ENCODE measurements around the gene UCP2. TPM values are rescaled to one million over a fixed set of nuclear protein-coding genes. Genes with fewer than 3 reads are reported as not detected.

UCP2 gene
- total and polyA plus RNA-seq, 3 donors from 2014 or later, result 20.6 to 52.3 (median 40.8) TPM

DNA sequence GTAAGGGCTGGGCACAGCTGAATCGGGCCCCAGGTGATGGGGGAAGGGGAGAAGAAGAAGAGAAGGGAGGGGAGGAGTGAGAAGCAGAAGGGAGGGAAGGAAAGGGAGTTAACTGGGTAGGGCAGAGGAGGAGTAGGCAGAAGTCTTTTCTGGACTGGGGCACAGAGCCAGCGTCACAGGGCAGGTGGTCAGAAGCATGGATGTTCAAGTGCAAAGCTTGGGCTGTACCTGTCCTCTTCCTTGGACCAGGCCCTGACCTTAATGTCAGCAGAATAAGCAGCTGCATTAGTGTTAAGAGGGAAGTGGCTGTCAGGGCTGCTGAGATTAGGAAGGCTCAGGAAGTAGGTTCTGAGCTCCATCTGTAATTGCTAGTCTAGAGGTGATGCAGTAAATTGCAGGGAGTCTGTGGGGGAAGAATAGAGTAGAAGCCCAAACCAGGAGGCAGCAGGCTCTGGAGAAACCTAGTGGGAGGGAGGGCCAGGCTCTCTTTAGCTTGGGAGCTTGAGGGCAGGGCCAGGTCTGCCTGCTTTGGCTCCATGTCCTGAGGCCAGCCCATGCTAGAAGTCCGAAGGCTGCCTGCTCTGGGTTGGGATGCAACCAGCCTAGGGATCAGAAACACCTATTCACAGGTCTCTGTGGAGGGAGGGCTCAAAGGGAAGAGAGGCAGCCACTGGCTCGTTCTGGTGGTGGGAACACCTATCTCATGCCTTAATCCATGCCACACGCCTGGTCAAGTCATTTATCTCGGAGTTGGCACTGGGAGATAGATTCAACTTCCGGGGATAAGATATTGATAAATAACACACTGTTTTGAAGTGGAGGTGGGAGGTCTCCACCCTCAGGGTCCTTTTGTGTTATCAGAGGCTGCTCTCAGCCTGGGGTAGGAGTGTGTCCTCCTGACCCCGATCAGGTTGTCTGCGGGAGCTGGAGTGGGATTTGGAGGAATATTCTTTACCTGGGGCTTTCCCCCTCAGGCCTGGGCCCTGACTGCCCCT lies 28.0 kb upstream of the UCP2 start:
- Histone ChIP-seq H3K4me3 (no peak overlapping the region), H3K36me3 (ENCODE audit: low read depth, missing control alignments) (no peaks in the 10 kb centered on the region), H3K27me3 (no peaks in the 10 kb centered on the region), H3K9me3 (no peaks in the 10 kb centered on the region), H3K27ac (no peak overlapping the region), H3K4me1 (no peaks in the 10 kb centered on the region)
- intact Hi-C loops (cut with DNase I; ENCODE audit: low total_unique reads), result no loop called here
- WGBS, 2 donors, result 88 to 95% methylated on average over 9 of the region's 9 CpGs
- DNase-seq, result no peak
- TF ChIP-seq CTCF (IDR thresholded peaks at IDR 0.05), result no peak
- no peak for TF ChIP-seq POLR2A (IDR thresholded peaks at IDR 0.05)

DNA sequence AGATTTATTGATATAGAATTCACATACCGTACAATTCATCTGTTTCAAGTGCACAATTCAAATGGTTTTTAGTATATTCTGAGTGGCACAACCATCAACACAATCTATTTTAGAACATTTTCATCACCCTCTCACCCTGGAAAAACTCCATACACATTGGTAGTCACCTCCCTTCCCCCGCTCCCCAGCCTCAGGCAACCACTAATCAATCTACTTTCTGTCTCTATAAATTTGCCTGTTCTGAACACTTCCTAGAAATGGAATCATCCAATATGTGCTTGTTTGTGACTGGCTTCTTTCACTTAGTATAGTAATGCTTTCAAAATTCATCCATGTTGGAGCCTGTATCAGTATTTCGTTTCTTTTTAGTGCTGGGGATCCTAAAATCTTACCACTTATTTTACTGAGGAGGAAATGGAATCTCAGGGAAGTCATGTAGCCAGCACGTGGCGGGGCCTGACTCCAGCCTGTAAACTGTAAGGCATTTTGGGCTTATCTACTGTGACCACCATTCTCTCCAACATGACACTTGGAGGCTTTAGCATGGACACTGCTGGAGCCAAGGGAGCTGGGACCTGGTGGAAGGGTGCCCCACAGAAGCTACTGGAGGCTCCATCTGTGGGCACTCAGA lies 27.1 kb upstream of the UCP2 start:
- 85 to 91% methylated on average over 5 of the region's 5 CpGs for WGBS, 2 donors
- H3K36me3 ChIP-seq (ENCODE audit: low read depth, missing control alignments), result no peaks in the 10 kb centered on the region
- H3K4me3 ChIP-seq, result no peak overlapping the region
- H3K27ac ChIP-seq, result no peak overlapping the region
- no peak for DNase-seq
- intact Hi-C loops (cut with DNase I; ENCODE audit: low total_unique reads), result no loop called here
- TF ChIP-seq CTCF (IDR thresholded peaks at IDR 0.05) (no peak), POLR2A (IDR thresholded peaks at IDR 0.05) (no peak)
- H3K27me3 ChIP-seq, result no peaks in the 10 kb centered on the region
- H3K9me3 ChIP-seq, result no peaks in the 10 kb centered on the region
- H3K4me1 ChIP-seq, result no peaks in the 10 kb centered on the region

DNA sequence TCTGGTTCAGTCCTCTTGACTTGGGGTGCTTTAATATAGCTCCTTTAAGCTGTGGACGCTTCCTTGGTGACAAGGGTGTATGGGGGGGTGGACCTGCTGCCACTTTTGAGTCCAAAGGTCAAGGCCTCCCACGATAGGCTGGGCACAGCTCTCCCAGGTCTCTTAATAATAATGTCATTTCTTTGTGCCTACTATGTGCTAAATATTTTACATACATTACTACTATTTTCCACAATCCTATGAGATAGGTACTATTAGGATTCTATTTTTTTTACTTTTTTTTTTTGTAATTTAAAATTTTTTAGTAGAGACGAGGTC lies 26.5 kb upstream of the UCP2 start:
- Histone ChIP-seq H3K4me3 (no peak overlapping the region), H3K4me1 (no peaks in the 10 kb centered on the region), H3K9me3 (no peaks in the 10 kb centered on the region), H3K27ac (no peak overlapping the region), H3K27me3 (no peaks in the 10 kb centered on the region), H3K36me3 (ENCODE audit: low read depth, missing control alignments) (no peaks in the 10 kb centered on the region)
- no peak for TF ChIP-seq CTCF (IDR thresholded peaks at IDR 0.05)
- 94 to 97% methylated on average over 3 of the region's 3 CpGs for WGBS, 2 donors
- no peak for DNase-seq
- intact Hi-C loops (cut with DNase I; ENCODE audit: low total_unique reads), result no loop called here

GRCh38 chr11:74008373-74009229 lies 26.0 kb upstream of the UCP2 start, which contains the start of gene UCP3:
Gene UCP3 (minus strand): TSS chr11:74009085. CDS start chr11:74007042, 2,043 bp downstream.
- 72 to 84% methylated on average over 9 of the region's 9 CpGs for WGBS, 2 donors
- intact Hi-C loops (cut with DNase I; ENCODE audit: low total_unique reads), result no loop called here
- H3K36me3 ChIP-seq (ENCODE audit: low read depth, missing control alignments), result no peaks in the 10 kb centered on the region
- no peak for DNase-seq
- H3K4me1 ChIP-seq, result no peaks in the 10 kb centered on the region
- TF ChIP-seq CTCF (IDR thresholded peaks at IDR 0.05) (no peak), POLR2A (IDR thresholded peaks at IDR 0.05) (no peak)
- H3K27me3 ChIP-seq, result no peaks in the 10 kb centered on the region
- H3K9me3 ChIP-seq, result no peaks in the 10 kb centered on the region
- H3K27ac ChIP-seq, result no peak within 1 kb of the TSS
- no peak within 1 kb of the TSS for H3K4me3 ChIP-seq
